Vagina (tissue), 2 donors: Measurements from ENCODE around the gene BCAT1. TPM values are rescaled to one million over a fixed set of nuclear protein-coding genes. Genes with fewer than 3 reads are reported as not detected.

Source experiments
- DNase-seq, 2 donors: peaks; one replicate each; pipeline ENCODE4 v3.0.0-alpha.2; 2017; ENCODE audit errors: extremely low spot score in 2 of 2
- H3K27ac ChIP-seq: fragments of 200-600 bp; sonication (generic); one replicate; pipeline ENCODE4 v1.5.1; 2019
- H3K27me3 ChIP-seq: fragments of 200-600 bp; sonication (generic); one replicate; pipeline ENCODE4 v1.5.1; 2019
- H3K36me3 ChIP-seq, 2 donors: fragments of 200-600 bp; sonication (generic); one replicate each; pipeline ENCODE4 v1.5.1; 2017 to 2019
- H3K4me1 ChIP-seq: fragments of 200-600 bp; sonication (generic); one replicate; pipeline ENCODE4 v1.5.1; 2019
- H3K4me3 ChIP-seq, 2 donors: fragments of 200-600 bp; sonication (generic); 1 replicate in 1 of 2; 2 replicates in 1 of 2; pipeline ENCODE4 v1.5.1; 2016 to 2019
- H3K9me3 ChIP-seq: fragments of 200-600 bp; sonication (generic); one replicate; pipeline ENCODE4 v1.5.1; 2019
- CTCF ChIP-seq, 3 experiments: fragments of 450-650 bp in 2 of 3; fragments of 200-600 bp in 1 of 3; sonication (generic) in 1 of 3; IDR thresholded peaks; one replicate each; pipeline ENCODE4 v1.5.1; 2017 to 2019; ENCODE audit warnings: antibody characterized with exemption in 3 of 3, mild to moderate bottlenecking in 2 of 3, moderate library complexity in 2 of 3
- POLR2A ChIP-seq, 2 donors: fragments of 450-650 bp; IDR thresholded peaks; one replicate each; pipeline ENCODE4 v1.6.1; 2017; ENCODE audit warnings: antibody characterized with exemption in 2 of 2, mild to moderate bottlenecking in 2 of 2, moderate library complexity in 2 of 2
- POLR2AphosphoS5 ChIP-seq, 2 donors: sonication (generic); formaldehyde crosslinking; IDR thresholded peaks; one replicate each; pipeline ENCODE4 v1.9.0; 2017; ENCODE audit warnings: antibody characterized with exemption in 2 of 2, mild to moderate bottlenecking in 2 of 2, low read depth in 1 of 2; ENCODE audit not compliant: insufficient read depth in 1 of 2
- intact Hi-C: fragments of 100-400 bp; cut with DNase I; formaldehyde crosslinking; loops from one replicate; pipeline ENCODE4 v1.15.1; 2023
- total RNA-seq: library from RNA; depleted of rRNA; stranded (reverse); fragments of >200 nt; gene quantifications from one replicate; pipeline ENCODE4 v1.2.3, GENCODE V29; 2016

BCAT1 gene
- total RNA-seq, 1 donor from 2014 or later = 20.6 TPM

GRCh38 chr12:24822121-24822899, 126.6 kb downstream of the BCAT1 start:
- intact Hi-C loops = no loop called here
- Histone ChIP-seq H3K27me3 (no peaks in the 10 kb centered on the region), H3K36me3 (no peaks in the 10 kb centered on the region), H3K4me1 (no peaks in the 10 kb centered on the region), H3K4me3 (no peak overlapping the region), H3K9me3 (no peaks in the 10 kb centered on the region), H3K27ac (no peak overlapping the region)
- TF ChIP-seq CTCF (IDR thresholded peaks at IDR 0.05) (no peak), POLR2A (IDR thresholded peaks at IDR 0.05) (no peak), POLR2AphosphoS5 (IDR thresholded peaks at IDR 0.05; ENCODE audit: insufficient read depth in 1 of 2, low read depth in 1 of 2) (no peak)
- DNase-seq = no peak

- intact Hi-C loops = no loop called here
- no peak for DNase-seq
- no peaks in the 10 kb centered on the region for H3K27me3 ChIP-seq
These were observed 127.2 kb downstream of the BCAT1 start for GRCh38 chr12:24821691-24822090.

GRCh38 chr12:24820872-24821271, 128.0 kb downstream of the BCAT1 start:
- no peak for TF ChIP-seq POLR2AphosphoS5 (IDR thresholded peaks at IDR 0.05; ENCODE audit: insufficient read depth in 1 of 2, low read depth in 1 of 2)
- no peak for TF ChIP-seq POLR2A (IDR thresholded peaks at IDR 0.05)
- no peak for TF ChIP-seq CTCF (IDR thresholded peaks at IDR 0.05)
- Histone ChIP-seq H3K36me3 (no peaks in the 10 kb centered on the region), H3K4me1 (no peaks in the 10 kb centered on the region), H3K9me3 (no peaks in the 10 kb centered on the region), H3K27ac (no peak overlapping the region), H3K27me3 (no peaks in the 10 kb centered on the region), H3K4me3 (no peak overlapping the region)
- DNase-seq = no peak
- intact Hi-C loops = no loop called here

More at GRCh38 chr12:24821691-24822090, 127.2 kb downstream of the BCAT1 start:
- TF ChIP-seq POLR2AphosphoS5 (IDR thresholded peaks at IDR 0.05; ENCODE audit: insufficient read depth in 1 of 2, low read depth in 1 of 2) (no peak), CTCF (IDR thresholded peaks at IDR 0.05) (no peak)
- Histone ChIP-seq H3K4me3 (no peak overlapping the region), H3K36me3 (no peaks in the 10 kb centered on the region), H3K4me1 (no peaks in the 10 kb centered on the region), H3K27ac (no peak overlapping the region), H3K9me3 (no peaks in the 10 kb centered on the region)

GRCh38 chr12:24818351-24818750, 130.6 kb downstream of the BCAT1 start:
- TF ChIP-seq POLR2A (IDR thresholded peaks at IDR 0.05) (no peak), POLR2AphosphoS5 (IDR thresholded peaks at IDR 0.05; ENCODE audit: insufficient read depth in 1 of 2, low read depth in 1 of 2) (no peak), CTCF (IDR thresholded peaks at IDR 0.05) (no peak)
- no peak overlapping the region for H3K4me3 ChIP-seq
- H3K36me3 ChIP-seq = no peaks in the 10 kb centered on the region
- no peak for DNase-seq
- no peaks in the 10 kb centered on the region for H3K27me3 ChIP-seq
- no peak overlapping the region for H3K27ac ChIP-seq
- no peaks in the 10 kb centered on the region for H3K9me3 ChIP-seq
- intact Hi-C loops = no loop called here
- no peaks in the 10 kb centered on the region for H3K4me1 ChIP-seq

GRCh38 chr12:24815114-24815423, 133.8 kb downstream of the BCAT1 start:
- Histone ChIP-seq H3K27me3 (no peaks in the 10 kb centered on the region), H3K4me3 (no peak overlapping the region)

More at GRCh38 chr12:24815114-24815423, 133.8 kb downstream of the BCAT1 start:
- no peaks in the 10 kb centered on the region for H3K4me1 ChIP-seq
- TF ChIP-seq CTCF (IDR thresholded peaks at IDR 0.05) (no peak), POLR2AphosphoS5 (IDR thresholded peaks at IDR 0.05; ENCODE audit: insufficient read depth in 1 of 2, low read depth in 1 of 2) (no peak), POLR2A (IDR thresholded peaks at IDR 0.05) (no peak)
- H3K36me3 ChIP-seq = no peaks in the 10 kb centered on the region
- no peaks in the 10 kb centered on the region for H3K9me3 ChIP-seq
- DNase-seq = no peak
- no peak overlapping the region for H3K27ac ChIP-seq
- intact Hi-C loops = no loop called here
